HCT116 (cell line): ENCODE measurements around the gene KICS2. TPM values are rescaled to one million over a fixed set of nuclear protein-coding genes. Genes with fewer than 3 reads are reported as not detected.

Source experiments
- ATAC-seq: fragments of 200-7000 bp; cut with Tn5 transposase; 2 replicates; pipeline ENCODE4 v1.9.1; 2020; ENCODE audit warnings: mild to moderate bottlenecking, moderate library complexity
- BruUV-seq: library from RNA; stranded (reverse); fragments of 400-500 nt; replicated peaks from 2 replicates; lab custom pipeline; 2021; lab: Mats Ljungman, UMichigan
- CTCF ChIA-PET: fragments of 300-600 bp; sonication (Branson Sonifier 250); formaldehyde crosslinking; loops from one replicate; lab custom pipeline; 2021; ENCODE audit warnings: antibody characterized with exemption; lab: Charles Lee
- POLR2A ChIA-PET: fragments of 300-600, 350-600 bp; sonication (Branson Sonifier 250); formaldehyde crosslinking; loops from one replicate; lab custom pipeline; 2021; ENCODE audit warnings: antibody characterized with exemption; lab: Charles Lee
- RAD21 ChIA-PET, 2 experiments: fragments of 300-600 bp; sonication (Branson Sonifier 250); formaldehyde crosslinking; loops; one replicate each; lab custom pipeline; 2023; ENCODE audit warnings: low total read pairs in 2 of 2; ENCODE audit not compliant: uncharacterized antibody in 2 of 2, unreplicated experiment in 2 of 2, low non-redundant PET in 1 of 2; lab: Charles Lee
- DNase-seq: peaks from one replicate; pipeline ENCODE4 v3.0.0-alpha.2; 2010; ENCODE audit warnings: low read depth, low spot score
- H2AFZ ChIP-seq: fragments of 200-600 bp; shearing (Covaris generic), sonication (generic); 2 replicates; pipeline ENCODE4 v1.6.1; 2017; ENCODE audit warnings: low read depth, mixed run types, mixed read lengths, antibody characterized with exemption, low read length; ENCODE audit not compliant: poor library complexity, severe bottlenecking
- H3K27ac ChIP-seq: 2 replicates; pipeline ENCODE4 v1.5.1; 2012; ENCODE audit warnings: low read depth, low read length
- H3K27me3 ChIP-seq: fragments of 200-600 bp; sonication (generic); 2 replicates; pipeline ENCODE4 v1.6.1; 2016; ENCODE audit warnings: mixed run types, low read length, mixed read lengths; ENCODE audit not compliant: insufficient read depth
- H3K36me3 ChIP-seq, 2 experiments: fragments of 200-500 bp in 1 of 2; fragments of 200-600 bp in 1 of 2; sonication (Bioruptor generic) in 1 of 2; sonication (generic) in 1 of 2; 2 replicates each; pipeline versions ENCODE4 v1.5.1 to v1.6.1; 2014 to 2016; ENCODE audit warnings: low read length in 2 of 2, inconsistent platforms in 1 of 2, mixed read lengths in 1 of 2, mixed run types in 1 of 2; ENCODE audit not compliant: insufficient read depth in 2 of 2, control insufficient read depth in 1 of 2
- H3K4me1 ChIP-seq, 2 experiments: fragments of 200-600 bp in 1 of 2; sonication (generic) in 1 of 2; 2 replicates each; pipeline versions ENCODE4 v1.5.1 to v1.6.1; 2012 to 2017; ENCODE audit warnings: low read length in 2 of 2, inconsistent platforms in 1 of 2, mild to moderate bottlenecking in 1 of 2, mixed read lengths in 1 of 2, mixed run types in 1 of 2, moderate library complexity in 1 of 2; ENCODE audit not compliant: insufficient read depth in 2 of 2, control insufficient read depth in 1 of 2
- H3K4me2 ChIP-seq: fragments of 200-600 bp; sonication (generic); 2 replicates; pipeline ENCODE4 v1.6.1; 2017; ENCODE audit warnings: mixed run types, low read length, mixed read lengths
- H3K4me3 ChIP-seq, 2 experiments: fragments of 200-600 bp in 1 of 2; sonication (generic) in 1 of 2; replicated peaks in 1 of 2; 2 replicates each; pipeline ENCODE4 v1.5.1; 2011 to 2016; ENCODE audit warnings: low read length in 2 of 2, control low read depth in 1 of 2, low read depth in 1 of 2, mild to moderate bottlenecking in 1 of 2, mixed read lengths in 1 of 2, mixed run types in 1 of 2
- H3K79me2 ChIP-seq: fragments of 200-600 bp; sonication (generic); 2 replicates; pipeline ENCODE4 v1.6.1; 2017; ENCODE audit warnings: mild to moderate bottlenecking, mixed run types, low read length, moderate library complexity, mixed read lengths; ENCODE audit not compliant: insufficient read depth
- H3K9ac ChIP-seq: fragments of 200-600 bp; sonication (generic); 2 replicates; pipeline ENCODE4 v1.6.1; 2016; ENCODE audit warnings: low read length, mixed read lengths
- H3K9me2 ChIP-seq: fragments of 200-600 bp; sonication (generic), shearing (Covaris generic); 2 replicates; pipeline ENCODE4 v1.6.1; 2017; ENCODE audit warnings: mixed run types, mild to moderate bottlenecking, moderate library complexity; ENCODE audit not compliant: insufficient read depth
- H3K9me3 ChIP-seq, 2 experiments: fragments of 200-500 bp in 1 of 2; fragments of 200-600 bp in 1 of 2; sonication (Bioruptor generic) in 1 of 2; sonication (generic) in 1 of 2; 2 replicates each; pipeline ENCODE4 v1.6.1; 2014 to 2017; ENCODE audit warnings: low read length in 2 of 2, mixed read lengths in 2 of 2, inconsistent platforms in 1 of 2, low read depth in 1 of 2, mild to moderate bottlenecking in 1 of 2, mixed run types in 1 of 2, moderate library complexity in 1 of 2; ENCODE audit not compliant: control insufficient read depth in 1 of 2, insufficient read depth in 1 of 2
- H4K20me1 ChIP-seq: fragments of 200-600 bp; sonication (generic), shearing (Covaris generic); 2 replicates; pipeline ENCODE4 v1.6.1; 2017; ENCODE audit warnings: mixed run types, mild to moderate bottlenecking, moderate library complexity; ENCODE audit not compliant: insufficient read depth
- CTCF ChIP-seq, 3 experiments: fragments of 200-600 bp in 1 of 3; sonication (generic) in 1 of 3; IDR thresholded peaks in 2 of 3; conservative IDR thresholded peaks in 1 of 3; 2 replicates each; pipeline ENCODE4 v1.5.1; 2012 to 2017; ENCODE audit warnings: low read depth in 2 of 3, low read length in 2 of 3, antibody characterized with exemption in 1 of 3, borderline replicate concordance in 1 of 3, control low read depth in 1 of 3, mild to moderate bottlenecking in 1 of 3, mixed read lengths in 1 of 3, mixed run types in 1 of 3, moderate library complexity in 1 of 3; ENCODE audit not compliant: insufficient read depth in 1 of 3
- ELF1 ChIP-seq: IDR thresholded peaks from 2 replicates; pipeline ENCODE4 v1.6.1; 2012; ENCODE audit warnings: low read depth, borderline replicate concordance
- EZH2phosphoT487 ChIP-seq: fragments of 200-600 bp; IDR thresholded peaks from 2 replicates; pipeline ENCODE4 v1.6.1; 2018; ENCODE audit warnings: antibody characterized with exemption, borderline replicate concordance
- FOSL1 ChIP-seq: IDR thresholded peaks from 2 replicates; pipeline ENCODE4 v1.6.1; 2012; ENCODE audit warnings: low read depth
- POLR2A ChIP-seq: IDR thresholded peaks from 2 replicates; pipeline ENCODE4 v1.7.0; 2011; ENCODE audit warnings: borderline replicate concordance; ENCODE audit not compliant: insufficient read depth, insufficient read length; ENCODE audit errors: extremely low read depth
- POLR2AphosphoS5 ChIP-seq: IDR thresholded peaks from 2 replicates; pipeline ENCODE4 v1.6.1; 2011; ENCODE audit warnings: mild to moderate bottlenecking, low read depth, low read length, moderate library complexity
- RAD21 ChIP-seq: IDR thresholded peaks from 2 replicates; pipeline ENCODE4 v1.6.1; 2012; ENCODE audit warnings: low read depth, mild to moderate bottlenecking
- REST ChIP-seq: IDR thresholded peaks from 2 replicates; pipeline ENCODE4 v1.6.1; 2012; ENCODE audit warnings: low read depth
- SIN3A ChIP-seq: IDR thresholded peaks from 2 replicates; pipeline ENCODE4 v1.6.1; 2012; ENCODE audit warnings: low read depth
- TCF7L2 ChIP-seq: IDR thresholded peaks from 2 replicates; pipeline ENCODE4 v1.7.0; 2011; ENCODE audit warnings: borderline replicate concordance, inconsistent platforms; ENCODE audit not compliant: insufficient read depth, insufficient read length; ENCODE audit errors: extremely low read depth
- YY1 ChIP-seq: IDR thresholded peaks from 2 replicates; pipeline ENCODE4 v1.6.1; 2011; ENCODE audit warnings: low read length, low read depth, moderate library complexity, mild to moderate bottlenecking; ENCODE audit not compliant: insufficient replicate concordance; ENCODE audit errors: extremely low read depth
- ZBTB33 ChIP-seq: IDR thresholded peaks from 2 replicates; pipeline ENCODE4 v1.6.1; 2011; ENCODE audit warnings: mild to moderate bottlenecking, low read length, moderate library complexity; ENCODE audit not compliant: insufficient replicate concordance; ENCODE audit errors: extremely low read depth
- ZFX ChIP-seq: fragments of 450-650 bp; IDR thresholded peaks from 2 replicates; pipeline ENCODE4 v1.6.1; 2017
- intact Hi-C: fragments of 100-400 bp; cut with micrococcal nuclease; formaldehyde crosslinking; loops from 2 replicates; pipeline ENCODE4 v1.10.0; 2022
- total RNA-seq: library from RNA; stranded (reverse); gene quantifications from one replicate; pipeline ENCODE4 v1.2.1, GENCODE V29; 2021; ENCODE audit not compliant: unreplicated experiment

Gene KICS2
- total RNA-seq, 1 experiment from 2014 or later = 18.1 TPM

GRCh38 chr12:64265839-64266238 lies 43.7 kb upstream of the KICS2 start (continued):
- TF ChIP-seq REST = no peak
- TF ChIP-seq, all 23 proteins: peak for 0

- Histone ChIP-seq H3K9ac (no peak overlapping the region), H3K79me2 (no peaks in the 10 kb centered on the region), H3K27ac (no peak overlapping the region), H3K4me3 (no peak overlapping the region), H3K9me2 (no peaks in the 10 kb centered on the region), H3K36me3 (no peaks in the 10 kb centered on the region), H3K4me1 (no peaks in the 10 kb centered on the region), H3K4me2 (no peak overlapping the region), H3K9me3 (no peaks in the 10 kb centered on the region), H2AFZ (no peak overlapping the region), H3K27me3 (no peaks in the 10 kb centered on the region), H4K20me1 (no peaks in the 10 kb centered on the region)
- ATAC-seq (no peak), DNase-seq (no peak)
- ChIA-PET RAD21 (no interaction called here), CTCF (no interaction called here), POLR2A (no interaction called here)
- no TSS peak for BruUV-seq
- intact Hi-C loops = no loop called here
- TF ChIP-seq TCF7L2 (no peak), CTCF (IDR thresholded peaks at IDR 0.05 in 2 of 3, conservative IDR thresholded peaks at IDR 0.05 in 1 of 3; ENCODE audit: borderline replicate concordance in 1 of 3, insufficient read depth in 1 of 3, low read depth in 2 of 3, low read length in 2 of 3) (no peak), REST (no peak), EZH2phosphoT487 (no peak), ZFX (no peak), POLR2AphosphoS5 (no peak), FOSL1 (no peak), YY1 (no peak), ZBTB33 (no peak), SIN3A (no peak), RAD21 (no peak), ELF1 (no peak), POLR2A (no peak)
Measured at GRCh38 chr12:64261813-64262212, 39.7 kb upstream of the KICS2 start.
